Activated CD4-positive, alpha-beta T cell treated with anti-CD3 and anti-CD28 coated beads for 1 hour (primary cell): ENCODE measurements around the gene PLA2G1B.

Experiments
- DNase-seq: peaks from one replicate; pipeline ENCODE4 v3.0.0-alpha.2; 2020

PLA2G1B gene

DNA sequence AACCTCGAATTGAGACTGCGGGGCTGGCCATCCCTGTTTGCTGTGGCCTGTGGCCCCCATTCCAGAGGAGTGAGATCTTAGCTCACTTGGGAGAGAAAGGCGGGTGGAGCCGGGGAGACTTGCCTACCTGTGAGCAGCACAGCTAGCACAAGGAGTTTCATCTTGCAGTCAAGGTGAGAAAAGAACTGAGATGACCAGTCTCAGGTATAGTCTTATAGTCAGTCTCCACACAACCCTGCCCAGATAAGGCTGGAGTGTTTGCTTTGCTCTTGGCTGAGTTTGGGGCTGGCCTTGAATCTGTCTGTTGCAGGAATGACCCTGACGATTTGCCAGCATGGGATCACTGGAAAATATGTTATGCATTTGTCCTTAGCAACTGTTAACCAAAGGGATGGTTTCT lies at the start of gene PLA2G1B:
Gene PLA2G1B (minus strand): TSS at position 187 of the 400 bp plus-strand sequence. CDS start 26 bp downstream, at position 161.
- DNase-seq = no peak

DNA sequence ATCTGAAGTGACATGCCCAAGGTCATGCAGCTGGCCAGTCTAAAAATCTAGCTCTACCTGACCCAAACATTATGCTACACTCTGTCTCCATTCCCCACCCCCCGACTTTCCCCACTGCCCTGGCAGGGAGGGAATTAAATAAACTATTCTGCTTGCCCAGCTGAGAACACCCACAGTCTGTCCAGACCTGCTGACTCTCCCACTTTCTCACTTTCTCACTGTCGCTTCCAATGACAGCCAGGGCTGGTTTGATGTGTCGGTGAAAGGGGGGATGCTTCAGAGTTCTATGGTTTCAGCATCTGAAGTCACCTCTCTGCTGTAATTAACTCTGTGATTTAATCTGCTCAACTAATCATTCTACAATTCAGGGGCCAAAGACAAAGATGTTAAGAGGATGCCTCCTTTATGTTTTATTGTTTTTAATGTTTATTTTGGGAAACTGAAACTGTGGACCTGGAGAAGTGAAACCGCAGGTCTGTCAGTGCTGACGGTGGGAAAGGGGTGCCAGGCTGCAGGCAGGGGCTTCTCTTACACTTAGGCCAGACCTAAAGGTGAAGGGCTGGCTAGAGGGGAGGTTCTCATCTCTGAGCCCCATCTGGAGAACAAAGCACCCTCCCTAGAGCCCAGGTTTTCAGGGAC lies 49.5 kb upstream of the PLA2G1B start:
- no peak for DNase-seq

DNA sequence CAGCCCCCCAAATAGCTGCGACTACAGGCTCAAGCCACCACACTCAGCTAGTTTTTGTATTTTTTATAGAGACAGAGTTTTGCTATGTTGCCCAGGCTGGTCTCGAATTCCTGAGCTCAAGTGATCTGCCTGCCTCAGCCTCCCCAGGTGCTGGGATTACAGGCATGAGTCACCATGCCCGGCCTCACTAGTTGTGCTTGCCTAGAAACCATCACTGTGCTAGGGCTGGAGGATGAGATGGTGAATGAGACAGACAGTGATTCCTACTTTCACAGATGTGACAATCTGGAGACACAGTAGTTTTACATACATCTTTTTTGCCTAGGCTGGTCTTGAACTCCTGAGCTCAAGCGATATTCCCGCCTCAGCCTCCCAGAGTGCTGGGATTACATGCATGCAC lies 48.8 kb upstream of the PLA2G1B start:
- DNase-seq = no peak

DNA sequence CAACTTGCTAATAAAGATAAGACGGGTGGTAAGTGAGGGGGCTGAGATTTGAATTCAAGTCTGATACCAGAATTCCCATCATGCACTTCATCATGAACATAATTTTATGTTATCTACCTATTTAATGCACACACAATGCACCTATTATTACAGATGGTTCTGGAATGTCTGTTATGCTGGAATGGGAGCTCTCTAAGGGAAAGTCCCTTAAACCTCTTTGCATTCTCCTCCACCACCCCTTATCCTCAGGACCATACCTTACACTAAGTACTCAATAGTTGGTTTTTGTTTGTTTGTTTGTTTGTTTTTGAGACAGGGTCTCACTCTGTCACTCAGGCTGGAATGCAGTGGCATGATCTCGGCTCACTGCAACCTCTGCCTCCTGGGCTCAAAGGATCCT lies 48.4 kb upstream of the PLA2G1B start:
- DNase-seq = no peak

DNA sequence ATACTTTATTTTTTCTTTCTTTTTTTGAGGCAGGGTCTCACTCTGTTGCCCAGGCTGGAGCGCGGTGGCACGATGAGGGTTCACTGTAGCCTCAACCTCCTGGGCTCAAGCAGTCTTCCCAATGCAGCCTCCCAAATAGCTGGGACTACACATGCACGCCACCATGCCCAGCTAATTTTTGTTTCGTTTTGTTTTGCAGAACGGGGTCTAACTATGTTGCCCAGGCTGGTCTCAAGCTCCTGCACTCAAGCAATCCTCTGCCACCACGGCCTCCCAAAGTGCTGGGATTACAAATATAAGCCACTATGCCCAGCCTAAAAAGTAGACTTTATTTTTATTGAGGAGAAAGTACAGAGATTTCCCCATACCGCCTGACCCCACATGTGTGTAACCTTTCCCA lies 46.1 kb upstream of the PLA2G1B start:
- no peak for DNase-seq

DNA sequence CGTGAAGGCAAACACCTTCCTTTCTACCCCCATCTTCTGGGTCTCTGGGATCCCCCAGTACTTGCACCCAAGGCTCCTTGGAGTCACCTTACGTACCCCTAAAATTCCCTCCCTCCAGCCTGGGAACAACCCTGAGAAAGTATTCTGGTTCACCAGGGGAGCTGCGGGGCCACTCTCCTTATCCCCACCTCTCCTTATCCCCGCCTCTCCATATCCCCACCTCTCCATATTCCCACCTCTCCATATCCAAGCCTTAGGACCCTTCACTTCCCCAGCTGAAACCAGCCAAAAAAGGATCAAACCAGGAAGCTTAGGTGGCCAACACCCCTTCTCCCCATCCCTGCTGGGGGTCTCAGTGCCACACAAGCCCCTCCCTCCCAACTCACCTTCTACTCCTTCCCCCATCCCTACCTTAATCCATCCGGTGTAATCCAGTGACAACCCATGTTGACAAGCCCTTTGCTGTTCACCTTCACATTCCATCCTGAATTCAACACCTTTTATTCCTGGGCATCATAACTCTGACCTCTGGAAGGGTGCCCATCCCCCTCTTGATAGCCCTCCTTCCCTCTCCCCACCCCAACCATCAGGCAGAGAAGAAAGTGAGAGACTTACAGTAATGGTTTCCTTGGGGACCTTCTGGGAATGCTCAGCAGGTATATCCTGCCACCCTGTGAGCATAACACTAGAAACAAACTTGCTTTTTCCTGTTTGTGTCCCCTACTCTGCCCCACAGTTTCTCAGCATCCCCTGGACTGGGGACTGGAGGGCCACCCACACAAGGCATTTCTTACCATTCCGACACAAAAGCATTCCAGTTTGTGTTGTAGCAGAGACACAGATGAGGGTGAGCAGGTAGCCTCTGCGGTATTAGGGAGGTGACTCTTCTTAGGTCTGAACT lies 43.0 kb upstream of the PLA2G1B start:
- DNase-seq = no peak

DNA sequence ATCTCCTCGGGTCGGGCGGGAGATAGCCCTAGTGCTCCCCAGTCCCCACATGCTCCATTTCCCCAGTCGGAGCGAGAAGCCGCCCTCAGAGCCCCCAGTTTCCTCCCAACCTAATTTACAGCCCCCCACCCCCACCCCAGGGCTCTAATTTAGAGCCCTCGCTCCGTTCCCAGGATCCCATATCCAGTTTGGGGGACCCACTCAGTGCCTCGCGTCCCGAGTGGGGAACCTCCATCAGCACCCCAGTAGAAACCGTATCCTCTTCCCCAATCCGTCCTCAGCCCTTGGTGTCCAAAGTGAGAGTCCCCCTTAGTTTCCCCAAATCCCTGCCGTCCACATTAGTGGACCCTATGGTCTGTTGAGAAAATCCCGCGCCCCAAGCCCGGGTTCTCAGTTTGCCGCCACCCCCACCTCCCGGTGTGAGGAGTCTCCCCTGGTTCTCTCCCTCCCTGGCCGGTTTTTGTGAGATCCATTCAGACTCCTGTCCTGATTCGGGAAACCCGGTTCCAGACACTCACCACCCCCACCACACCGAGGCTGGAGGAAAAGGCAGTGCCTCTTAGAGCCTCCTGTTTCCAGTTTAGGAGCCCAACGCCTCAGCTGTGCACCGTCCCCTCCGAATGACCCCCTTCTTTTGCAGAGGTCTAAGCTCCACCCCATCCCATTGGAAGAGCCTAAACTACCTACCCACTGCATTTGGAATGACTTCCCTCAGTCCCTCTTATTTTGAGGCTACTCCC lies 42.2 kb upstream of the PLA2G1B start:
- no peak for DNase-seq

DNA sequence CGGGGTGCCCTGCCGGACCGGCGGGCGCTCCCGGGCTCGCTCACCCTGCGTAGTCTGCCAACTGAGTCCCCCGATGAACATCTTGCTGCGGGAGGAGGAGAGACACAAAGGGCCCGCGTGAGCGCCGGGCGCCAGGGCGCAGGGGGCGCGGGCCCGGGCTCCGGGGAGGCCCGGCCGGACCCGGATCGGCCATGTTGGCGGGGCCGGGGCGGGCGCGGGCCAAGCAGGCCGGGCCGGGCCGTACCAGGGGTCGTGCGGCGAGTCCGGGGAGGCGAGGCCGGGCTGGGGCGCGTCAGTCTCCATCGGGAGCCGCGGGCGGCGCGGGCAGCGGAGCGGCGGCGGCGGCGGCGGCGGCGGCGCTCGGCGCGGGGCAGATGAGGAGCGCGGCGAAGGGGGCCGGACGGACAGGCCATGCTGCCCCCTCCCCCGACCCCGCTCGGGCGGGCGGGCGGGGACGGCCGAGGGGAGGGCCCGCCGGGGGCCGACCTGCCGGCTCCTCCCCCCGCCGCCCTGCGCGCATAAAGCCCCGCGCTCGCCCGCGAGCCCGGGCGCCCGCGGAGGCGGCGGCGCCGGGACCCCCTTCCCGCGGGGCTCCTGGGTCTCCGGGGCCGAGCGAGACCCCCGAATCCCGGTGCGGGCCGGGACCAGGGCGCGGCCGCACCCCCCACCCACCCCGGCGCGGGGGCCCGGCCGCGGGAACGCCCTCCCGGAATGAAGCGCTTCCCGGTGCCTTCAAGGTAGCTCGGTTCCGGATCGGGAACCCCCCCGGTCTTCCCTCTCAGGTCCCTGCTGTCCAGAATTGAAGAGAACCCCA lies 41.4 kb upstream of the PLA2G1B start, which contains the start of gene MSI1:
Gene MSI1 (minus strand): TSS at position 376 of the 814 bp plus-strand sequence. CDS start 73 bp downstream, at position 303.
- DNase-seq = no peak

DNA sequence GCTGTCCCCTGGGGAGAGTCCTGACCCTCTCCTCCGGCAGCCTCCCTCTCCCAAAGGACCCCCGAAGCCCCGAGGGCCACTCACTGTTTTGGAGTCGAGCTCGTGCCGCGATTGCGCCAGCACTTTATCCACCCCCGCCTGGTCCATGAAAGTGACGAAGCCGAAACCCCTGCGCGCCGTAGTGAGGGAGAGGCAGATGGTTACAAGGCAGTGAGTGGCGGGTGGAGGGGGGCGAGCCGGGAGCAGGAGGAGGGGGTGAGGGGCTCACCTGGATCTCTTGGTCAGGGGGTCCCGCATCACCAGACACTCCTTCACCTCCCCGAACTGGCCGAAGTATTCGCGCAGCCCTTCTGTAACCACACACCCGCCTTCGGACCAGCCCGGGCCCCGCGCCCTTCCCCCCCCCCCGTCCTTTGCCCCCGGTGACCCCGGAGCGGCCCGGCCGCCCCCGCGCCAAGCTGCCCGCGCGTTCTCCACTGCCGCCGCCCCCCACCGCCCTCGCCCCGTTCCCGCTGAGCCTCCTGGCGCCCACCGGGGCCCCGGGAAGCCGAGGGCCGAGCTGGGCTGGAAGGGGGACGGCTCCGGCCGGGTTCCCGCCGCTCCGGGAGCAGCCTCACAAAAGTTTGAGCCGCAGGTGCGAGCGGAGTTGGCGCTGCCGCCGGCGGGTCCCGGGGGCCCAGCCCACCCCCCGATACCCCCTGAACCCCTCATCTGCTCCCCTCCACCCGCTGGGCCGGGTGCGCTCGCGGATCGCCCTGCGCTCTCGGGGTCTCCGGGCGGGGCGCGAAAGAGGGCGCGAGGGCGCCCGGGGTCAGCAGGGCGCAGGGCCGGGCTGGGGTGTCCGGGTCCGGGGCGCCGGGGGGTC lies 40.6 kb upstream of the PLA2G1B start:
- DNase-seq = no peak

DNA sequence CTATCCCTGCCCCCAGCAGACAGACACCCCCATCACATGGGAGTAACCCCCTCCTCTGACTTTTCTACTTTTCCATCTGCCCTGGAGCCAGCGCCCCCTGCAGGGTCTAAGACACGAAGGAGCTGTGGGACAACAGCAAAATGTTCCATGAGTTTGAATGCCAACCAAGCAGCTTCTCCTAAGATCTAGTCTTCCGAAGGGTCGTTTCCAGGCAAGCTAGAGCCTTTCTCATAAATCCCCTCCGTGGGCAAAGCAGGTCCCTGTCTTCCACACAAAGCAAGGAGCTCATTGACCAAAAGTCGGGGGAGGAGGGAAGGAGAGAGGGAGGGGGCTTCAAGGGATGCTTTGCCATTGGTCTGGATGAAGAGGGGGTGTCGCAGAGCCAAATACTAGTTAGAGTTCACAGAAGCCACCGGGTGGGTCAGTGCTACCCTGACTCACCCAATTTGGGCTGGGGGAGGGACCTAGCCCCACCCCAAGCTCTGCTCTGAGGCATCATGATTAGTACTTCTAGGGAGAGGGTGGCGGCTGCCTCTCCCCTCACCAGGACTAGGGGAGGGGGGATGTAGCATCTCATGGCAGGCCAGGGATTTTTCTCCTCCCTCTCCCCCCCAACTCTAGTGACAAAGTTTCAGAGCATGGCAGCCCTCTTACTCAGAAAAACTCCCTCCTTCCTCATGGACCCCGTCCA lies 39.8 kb upstream of the PLA2G1B start:
- DNase-seq = no peak

DNA sequence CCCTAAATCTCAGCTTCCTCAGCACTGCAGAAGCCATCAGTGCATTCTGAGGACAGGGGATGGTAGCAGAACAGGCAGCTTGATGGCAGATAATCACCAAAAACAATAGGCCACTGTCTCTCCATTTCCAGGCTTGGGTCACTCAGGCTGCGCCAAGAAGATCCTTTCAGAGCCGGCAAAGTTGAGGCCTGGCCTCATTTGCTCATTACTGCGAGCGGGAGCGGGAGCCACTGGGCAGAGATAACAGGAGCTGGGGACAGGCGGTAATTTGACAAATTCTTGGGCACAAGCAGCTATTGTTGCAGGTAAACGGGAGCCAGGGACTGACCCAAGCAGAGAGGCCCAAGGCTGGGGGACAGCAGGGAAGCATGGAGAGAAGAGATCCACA lies 39.3 kb upstream of the PLA2G1B start:
- no peak for DNase-seq

DNA sequence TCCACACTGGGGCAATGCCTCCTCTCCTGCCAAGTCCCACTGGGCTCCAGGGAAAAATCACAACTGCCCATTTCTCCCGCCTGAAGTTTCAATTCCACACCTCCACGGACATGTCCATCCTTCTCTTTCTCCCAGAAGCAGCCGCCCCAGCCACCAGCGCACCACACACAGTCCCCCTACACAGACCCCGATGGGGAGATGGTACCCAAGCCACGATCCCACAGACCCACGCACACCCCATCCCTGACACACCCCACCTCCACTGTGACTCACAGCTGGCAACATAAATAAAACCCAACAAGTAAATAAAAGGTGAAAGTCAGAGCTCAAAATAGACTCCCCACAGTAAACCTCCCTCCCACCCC lies 38.7 kb upstream of the PLA2G1B start:
- DNase-seq = no peak

DNA sequence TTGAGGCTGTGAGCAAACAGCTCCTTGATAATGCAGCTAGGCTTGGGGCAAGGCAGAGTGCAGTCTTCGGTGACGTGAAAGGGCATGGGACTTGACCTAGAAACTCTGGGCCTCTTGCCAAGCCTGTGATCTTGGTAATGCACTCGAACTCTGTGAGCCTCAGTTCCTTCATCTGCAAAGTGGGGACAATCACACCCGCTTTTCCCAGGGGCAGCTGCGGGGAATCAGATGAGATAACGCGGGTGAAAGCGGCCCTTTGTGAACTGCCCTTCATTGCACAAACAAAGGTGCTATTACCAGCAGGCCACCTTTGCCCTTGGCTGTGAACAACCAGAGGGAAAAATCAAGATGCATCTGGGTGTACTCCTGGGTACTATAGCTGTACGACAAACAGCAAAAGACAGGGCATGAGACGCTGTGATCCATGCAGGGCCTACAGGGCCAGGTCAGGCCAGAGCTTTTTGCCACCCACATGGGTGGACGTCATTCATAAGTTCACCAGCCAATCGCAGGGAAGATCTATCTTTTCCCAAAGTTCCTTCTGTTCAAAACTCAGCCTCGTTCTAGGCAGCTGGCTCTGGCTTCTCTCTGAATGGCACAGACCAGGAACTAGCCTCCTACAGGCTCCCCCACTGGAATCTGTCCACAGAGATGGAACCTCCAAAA lies 38.2 kb upstream of the PLA2G1B start:
- DNase-seq = no peak

DNA sequence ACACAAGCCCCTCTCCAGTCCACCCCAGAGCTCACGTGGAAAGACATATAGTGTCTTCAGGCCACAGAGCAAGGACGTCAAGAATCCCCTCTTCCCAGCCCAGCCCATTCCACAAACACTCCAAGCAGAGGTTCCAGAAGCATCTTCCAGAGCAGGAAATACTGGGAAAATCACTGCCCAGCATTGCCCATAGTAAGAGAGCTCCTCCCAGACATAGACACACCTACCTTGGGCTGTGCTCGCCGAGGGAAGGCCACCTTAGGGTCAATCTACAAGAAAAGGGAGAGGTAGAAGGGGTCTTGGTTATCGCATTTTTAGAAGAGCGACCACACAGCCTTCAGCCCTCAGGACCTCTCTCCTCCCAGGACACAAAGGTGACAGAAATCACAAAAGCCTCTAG lies 36.9 kb upstream of the PLA2G1B start:
- DNase-seq = no peak

DNA sequence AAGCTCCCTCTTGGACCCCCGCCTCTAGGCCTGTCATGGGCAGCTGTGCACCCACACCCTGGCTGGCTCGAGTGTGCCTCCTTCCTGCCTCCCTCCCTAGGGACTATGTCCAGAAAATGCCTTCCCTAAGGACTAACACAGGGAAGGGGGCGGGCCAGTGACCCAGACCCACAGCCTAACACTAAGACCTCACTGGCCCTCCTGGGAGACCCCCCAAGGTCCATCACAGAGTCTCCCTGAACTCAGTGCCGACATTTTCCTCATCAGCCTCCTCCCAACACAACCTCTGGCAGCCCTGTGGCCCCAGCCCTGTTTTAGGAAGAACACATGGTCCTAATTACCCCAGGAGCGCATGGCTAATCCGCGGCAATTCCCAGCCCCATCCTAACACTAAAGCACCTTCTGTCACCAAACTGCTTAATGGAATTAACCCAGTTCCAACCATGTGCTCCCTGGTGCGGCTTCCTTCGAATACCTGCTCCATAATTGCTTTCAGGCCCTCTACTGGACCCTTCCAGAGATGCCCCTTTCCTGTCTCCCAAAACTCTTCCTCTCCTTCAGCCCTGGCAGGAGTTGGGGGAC lies 35.8 kb upstream of the PLA2G1B start:
- DNase-seq = no peak

DNA sequence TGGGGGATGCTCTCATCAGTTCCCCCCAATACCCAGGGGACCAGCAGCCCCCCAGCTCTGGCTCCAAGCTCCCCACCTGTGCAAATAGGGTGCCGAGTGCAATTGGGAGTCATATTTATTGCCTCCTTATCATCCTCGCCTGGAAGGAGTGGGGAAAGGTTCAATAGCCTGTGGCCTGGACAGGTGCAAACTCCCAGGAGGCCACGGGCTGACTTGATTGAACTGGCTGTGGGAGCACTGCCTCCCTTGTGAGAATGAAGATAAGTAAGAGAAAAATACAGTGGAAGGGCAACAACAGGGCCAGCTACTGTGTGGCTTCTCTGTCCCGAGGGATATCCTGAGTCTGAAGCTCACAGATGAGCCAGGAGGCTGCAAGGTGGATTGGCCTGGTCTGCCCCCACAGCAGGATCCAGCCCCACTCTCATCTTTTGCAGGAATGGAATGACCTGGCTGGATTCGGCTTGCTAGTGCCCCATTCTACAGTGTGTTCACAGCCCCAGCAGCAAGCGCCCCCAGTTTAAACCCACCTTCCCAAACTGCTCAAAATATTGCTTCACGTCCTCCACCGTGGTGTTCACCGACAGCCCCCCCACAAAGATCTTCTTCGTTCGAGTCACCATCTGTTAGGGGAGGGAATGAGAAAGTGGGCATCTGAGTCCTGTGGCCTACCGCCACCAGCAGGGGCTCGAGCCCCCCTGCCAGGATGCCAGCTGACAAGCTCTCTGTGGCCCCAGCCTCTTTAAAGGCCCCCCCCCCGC lies 35.1 kb upstream of the PLA2G1B start:
- DNase-seq = no peak

DNA sequence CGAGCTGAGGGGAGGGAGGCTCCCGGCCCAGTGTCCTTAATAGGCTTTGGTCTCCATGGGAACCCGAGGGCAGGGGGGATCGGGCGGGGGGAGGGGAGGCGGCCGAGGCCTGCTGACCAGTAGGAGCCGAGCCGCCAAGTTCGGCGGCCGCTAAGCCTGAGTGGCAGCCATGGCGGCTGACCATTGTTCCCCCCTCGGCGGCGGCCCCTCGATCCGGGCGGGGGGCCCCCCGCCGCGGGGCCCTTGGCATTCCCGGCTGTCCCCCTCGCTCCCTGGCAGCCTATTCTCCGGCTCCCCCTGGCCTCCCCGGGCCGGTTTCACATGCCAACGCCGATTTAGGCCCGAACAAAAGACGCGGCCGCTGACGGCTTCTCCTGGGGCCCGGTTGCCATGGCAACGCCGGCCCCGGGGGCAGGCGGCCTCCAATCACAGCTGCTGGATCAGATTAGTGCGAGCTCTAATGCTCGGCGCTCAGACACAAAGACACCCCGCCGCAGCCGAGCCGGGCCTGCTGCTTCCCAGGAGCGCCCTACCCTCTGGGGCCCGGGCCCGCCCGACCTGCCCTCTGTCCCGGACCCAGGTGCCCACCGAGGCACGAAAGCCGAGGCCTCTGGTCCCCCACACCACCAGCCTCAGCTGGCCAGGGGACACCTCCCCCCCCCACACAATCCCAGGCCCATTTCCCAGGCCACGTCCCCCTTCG lies 34.1 kb upstream of the PLA2G1B start:
- DNase-seq = no peak

DNA sequence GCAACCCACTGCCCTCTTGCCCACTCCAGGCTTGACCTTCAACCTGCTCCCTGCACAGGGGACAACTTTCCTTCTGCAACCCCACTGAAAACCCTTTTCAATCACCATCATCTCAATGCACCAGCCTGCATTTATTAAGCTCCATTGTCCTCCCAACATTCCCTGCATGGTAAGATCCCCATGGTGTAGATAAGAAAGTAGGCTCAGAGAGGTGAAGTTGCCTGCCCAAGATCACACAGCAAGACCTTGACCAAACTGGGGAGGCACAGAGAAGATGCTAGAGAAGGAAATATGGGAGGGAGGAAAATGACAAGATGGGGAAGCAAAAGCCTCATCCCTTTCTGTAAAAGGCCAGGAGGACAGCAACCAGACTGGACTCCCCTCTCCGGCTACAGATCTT lies 31.5 kb upstream of the PLA2G1B start:
- no peak for DNase-seq
